ENCODE data around the gene TEX264. TPM values are rescaled to one million over a fixed set of nuclear protein-coding genes. Genes with fewer than 3 reads are reported as not detected.

The TEX264 gene
- total RNA-seq, 1 donor from 2014 or later: 66.2 TPM

DNA sequence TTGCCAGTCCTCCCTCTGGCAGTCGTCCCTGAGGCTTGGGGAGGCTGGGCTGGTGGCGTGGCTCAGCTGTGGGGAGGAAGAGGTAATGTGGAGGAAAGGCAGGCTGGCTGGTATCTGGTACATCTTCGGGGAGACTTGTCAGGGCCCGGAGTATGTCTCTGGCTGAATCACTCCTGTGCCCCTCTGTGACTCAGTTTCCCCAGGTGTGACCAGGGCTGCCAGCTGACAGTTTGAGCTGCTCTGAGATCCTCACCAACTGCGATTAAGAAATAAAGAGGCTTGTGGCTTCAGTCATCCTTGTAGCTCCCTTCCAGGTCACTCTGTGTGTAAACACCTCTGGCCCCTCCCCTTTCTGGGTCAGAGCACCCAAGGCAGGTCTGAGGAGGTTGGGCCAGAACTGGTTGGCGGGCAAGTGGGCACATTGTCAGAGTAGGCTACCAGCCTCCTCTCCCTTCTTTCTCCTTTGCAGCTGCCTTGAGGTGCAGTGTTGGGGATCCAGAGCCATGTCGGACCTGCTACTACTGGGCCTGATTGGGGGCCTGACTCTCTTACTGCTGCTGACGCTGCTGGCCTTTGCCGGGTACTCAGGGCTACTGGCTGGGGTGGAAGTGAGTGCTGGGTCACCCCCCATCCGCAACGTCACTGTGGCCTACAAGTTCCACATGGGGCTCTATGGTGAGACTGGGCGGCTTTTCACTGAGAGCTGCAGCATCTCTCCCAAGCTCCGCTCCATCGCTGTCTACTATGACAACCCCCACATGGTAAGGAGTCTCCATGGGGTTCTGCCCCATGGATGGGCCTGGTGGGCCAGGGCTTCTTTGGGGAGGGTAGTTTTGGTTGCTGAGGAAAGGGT lies 3.0 kb downstream of the TEX264 start:
- intact Hi-C loops (cut with micrococcal nuclease): loop anchor here (5.0 kb wide), 5 partner anchors 303 to 1437 kb away; partner anchors contain the start of genes ABHD14A, DUSP7, GNAI2 and UQCC5

DNA sequence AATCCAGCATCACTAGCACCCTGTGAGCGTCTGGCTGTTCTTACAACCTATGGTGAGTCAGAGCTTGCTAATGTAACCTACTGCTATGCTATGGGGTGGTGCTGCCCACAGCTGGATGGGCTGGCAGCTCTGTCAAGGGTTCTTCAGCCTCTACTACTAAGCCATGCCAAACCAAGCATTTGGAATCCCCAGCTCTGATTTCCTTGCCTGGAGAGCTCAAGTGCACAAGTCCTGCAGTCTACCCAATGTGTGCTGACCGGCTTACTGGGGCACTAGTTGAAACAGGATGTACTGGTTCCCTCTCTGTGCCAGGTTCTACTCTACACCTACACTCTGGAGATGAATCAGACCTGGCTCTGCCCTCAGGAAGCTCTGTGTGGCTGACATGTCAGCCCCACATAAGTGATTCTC lies 4.2 kb downstream of the TEX264 start:
- intact Hi-C loops (cut with micrococcal nuclease): no loop called here

DNA sequence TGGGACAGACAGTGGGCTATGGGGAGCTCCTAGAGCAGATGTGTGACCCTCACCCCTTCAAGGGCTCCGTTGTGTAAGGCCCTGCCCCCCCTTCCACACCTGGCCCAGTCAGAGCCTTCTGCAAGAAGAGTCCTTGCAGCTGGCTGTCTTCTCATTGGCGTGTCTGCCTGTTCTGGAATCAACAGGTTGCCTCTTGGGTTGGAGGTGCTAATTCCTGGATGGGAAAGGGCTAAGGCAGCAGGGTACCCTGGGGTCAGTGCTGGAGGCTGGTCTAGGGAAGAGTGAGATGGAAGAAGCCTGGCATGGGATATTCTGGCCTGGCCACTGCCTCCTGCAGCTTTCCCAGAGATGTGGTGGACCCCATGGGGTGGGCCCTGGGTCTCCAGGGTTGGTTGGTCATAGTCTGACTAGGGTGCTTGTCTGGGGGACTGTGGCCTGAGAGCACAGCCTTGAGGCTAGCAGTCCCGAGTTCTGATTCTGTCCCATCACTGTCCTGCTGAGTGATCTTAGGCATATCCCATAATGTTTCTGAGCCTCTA lies 5.1 kb downstream of the TEX264 start:
- intact Hi-C loops (cut with micrococcal nuclease): no loop called here

- intact Hi-C loops (cut with micrococcal nuclease): no loop called here
These were observed 6.3 kb downstream of the TEX264 start for GRCh38 chr3:51677358-51677757.

- intact Hi-C loops (cut with micrococcal nuclease): no loop called here
These were observed 7.1 kb downstream of the TEX264 start for GRCh38 chr3:51678186-51678585.

- intact Hi-C loops (cut with micrococcal nuclease): no loop called here
These were observed 7.6 kb downstream of the TEX264 start for GRCh38 chr3:51678641-51679040.

GRCh38 chr3:51679318-51679717 lies 8.3 kb downstream of the TEX264 start:
- intact Hi-C loops (cut with micrococcal nuclease): no loop called here

GRCh38 chr3:51679777-51680176 lies 8.7 kb downstream of the TEX264 start:
- intact Hi-C loops (cut with micrococcal nuclease): loop anchor here (5.0 to 10.0 kb wide), 2 partner anchors 475 to 1112 kb away; partner anchors contain the start of genes C3orf18, HEMK1 and POC1A

- intact Hi-C loops (cut with micrococcal nuclease): loop anchor here (5.0 to 10.0 kb wide), 2 partner anchors 475 to 1113 kb away; partner anchors contain the start of genes C3orf18, HEMK1 and POC1A
These were observed 9.1 kb downstream of the TEX264 start for GRCh38 chr3:51680196-51680595.

- intact Hi-C loops (cut with micrococcal nuclease): loop anchor here (5.0 to 10.0 kb wide), 2 partner anchors 474 to 1113 kb away; partner anchors contain the start of genes C3orf18, HEMK1 and POC1A
These were observed 9.7 kb downstream of the TEX264 start for GRCh38 chr3:51680663-51681230.

- intact Hi-C loops (cut with micrococcal nuclease): loop anchor here (5.0 to 10.0 kb wide), 2 partner anchors 473 to 1114 kb away; partner anchors contain the start of genes C3orf18, HEMK1 and POC1A
These were observed 10.4 kb downstream of the TEX264 start for GRCh38 chr3:51681453-51681852.

DNA sequence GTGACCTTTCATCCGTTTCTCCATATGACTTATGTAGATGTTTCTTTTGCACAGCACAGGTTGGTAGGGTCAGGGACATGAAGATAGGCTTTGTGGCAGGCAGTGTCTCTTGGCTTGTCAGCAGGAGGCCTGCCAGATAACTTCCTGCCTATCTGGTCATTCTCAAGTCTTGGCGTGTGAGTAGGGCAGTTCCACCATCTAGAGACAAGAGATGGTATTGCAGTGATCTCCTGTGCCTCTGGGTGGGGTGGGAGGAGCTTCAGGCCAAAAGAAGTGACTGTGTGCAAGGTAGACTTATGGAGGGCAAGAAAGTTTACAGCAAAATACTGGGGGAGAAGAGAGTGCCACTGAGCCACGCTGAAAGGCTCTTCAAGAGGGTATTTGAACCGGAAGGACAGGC lies 11.0 kb downstream of the TEX264 start:
- intact Hi-C loops (cut with micrococcal nuclease): loop anchor here (1.0 to 10.0 kb wide), 8 partner anchors 11 to 1115 kb away; partner anchors contain the start of genes C3orf18, HEMK1, POC1A and RBM15B

DNA sequence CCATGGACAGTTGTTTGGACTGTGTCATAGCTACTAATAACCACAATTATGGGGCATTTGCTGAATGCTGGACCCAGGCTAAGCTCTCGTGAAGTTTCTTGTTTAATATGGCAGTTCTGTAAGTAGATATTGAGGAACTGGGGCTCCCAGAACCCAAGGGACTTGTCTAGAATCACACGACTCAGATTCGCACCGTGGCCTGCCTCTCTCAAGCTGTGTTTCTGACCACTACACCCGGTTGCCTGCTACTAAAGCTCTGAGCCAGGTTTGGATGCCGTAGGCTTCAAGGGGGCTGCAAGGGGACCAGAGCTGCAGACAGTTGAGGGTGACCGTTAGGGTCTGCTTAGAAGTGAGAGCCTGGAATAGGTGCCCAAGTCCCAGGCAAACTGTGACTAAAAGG lies 11.5 kb downstream of the TEX264 start:
- intact Hi-C loops (cut with micrococcal nuclease): loop anchor here (1.0 to 10.0 kb wide), 8 partner anchors 11 to 1115 kb away; partner anchors contain the start of genes C3orf18, HEMK1, POC1A and RBM15B

GRCh38 chr3:51683566-51683965 lies 12.5 kb downstream of the TEX264 start:
- intact Hi-C loops (cut with micrococcal nuclease): loop anchor here (5.0 to 10.0 kb wide), 2 partner anchors 471 to 1116 kb away; partner anchors contain the start of genes C3orf18, HEMK1 and POC1A

DNA sequence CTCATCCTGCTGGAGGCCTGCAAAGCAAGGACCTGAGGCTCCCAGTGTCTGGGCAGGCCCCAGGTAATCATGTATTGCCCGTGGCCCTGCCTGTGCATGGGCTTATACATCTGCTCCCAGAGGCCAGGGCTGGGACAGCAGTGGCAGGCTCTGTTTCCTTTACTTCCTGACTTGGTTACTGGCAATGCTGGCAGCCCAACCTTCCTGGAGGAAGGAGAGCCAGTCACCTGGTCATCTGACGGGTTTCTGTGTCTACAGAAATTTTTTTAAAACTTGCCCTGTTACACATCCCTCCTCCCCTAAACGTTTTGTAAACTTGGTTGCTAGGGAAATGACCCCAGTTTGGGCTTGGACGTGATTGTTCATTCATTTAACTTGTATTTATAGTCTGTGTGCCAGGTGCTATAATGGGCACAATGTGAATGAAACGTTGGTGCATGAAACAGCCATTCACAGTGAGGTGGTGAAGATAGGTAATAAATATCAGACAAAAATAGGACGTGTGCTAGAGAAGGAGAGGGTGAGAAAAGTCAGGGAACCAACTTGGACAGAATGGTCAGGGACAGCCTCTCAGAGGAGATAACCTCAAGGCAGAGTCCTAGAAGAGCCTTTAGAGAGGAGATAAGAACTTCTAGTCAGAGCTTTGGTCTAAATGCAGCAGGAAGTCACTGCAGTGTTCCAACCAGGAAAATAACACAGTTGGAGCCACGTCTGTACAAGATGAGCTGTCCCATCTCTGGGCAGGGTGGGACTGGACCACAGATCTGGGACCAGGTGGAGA lies 14.1 kb downstream of the TEX264 start:
- intact Hi-C loops (cut with micrococcal nuclease): loop anchor here (5.0 to 10.0 kb wide), 4 partner anchors 287 to 1338 kb away; partner anchors contain the start of genes ABHD14B, C3orf18, HEMK1 and POC1A

DNA sequence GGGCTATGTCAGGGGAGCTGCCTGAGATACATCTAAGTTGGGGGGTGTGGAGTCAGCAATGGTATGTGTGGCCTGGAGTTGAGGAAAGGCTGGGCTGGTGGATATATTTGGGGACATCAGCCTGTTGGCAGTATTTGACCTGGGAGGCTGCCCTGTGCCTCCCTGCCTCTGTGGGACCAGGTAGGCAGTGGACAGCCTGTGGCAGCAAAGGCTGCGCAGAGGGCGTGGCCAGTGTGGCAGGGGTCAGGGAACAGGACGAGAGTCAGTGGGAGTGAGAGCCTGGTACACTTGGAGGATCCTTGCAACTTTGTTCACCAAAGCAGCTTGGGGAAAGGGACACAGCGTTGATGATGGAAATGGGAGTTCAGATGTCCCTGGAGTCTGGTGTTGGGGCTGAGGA lies 15.0 kb downstream of the TEX264 start:
- intact Hi-C loops (cut with micrococcal nuclease): loop anchor here (1.0 to 10.0 kb wide), 9 partner anchors 15 to 1339 kb away; partner anchors contain the start of genes ABHD14B, DCAF1, PARP3 and POC1A

DNA sequence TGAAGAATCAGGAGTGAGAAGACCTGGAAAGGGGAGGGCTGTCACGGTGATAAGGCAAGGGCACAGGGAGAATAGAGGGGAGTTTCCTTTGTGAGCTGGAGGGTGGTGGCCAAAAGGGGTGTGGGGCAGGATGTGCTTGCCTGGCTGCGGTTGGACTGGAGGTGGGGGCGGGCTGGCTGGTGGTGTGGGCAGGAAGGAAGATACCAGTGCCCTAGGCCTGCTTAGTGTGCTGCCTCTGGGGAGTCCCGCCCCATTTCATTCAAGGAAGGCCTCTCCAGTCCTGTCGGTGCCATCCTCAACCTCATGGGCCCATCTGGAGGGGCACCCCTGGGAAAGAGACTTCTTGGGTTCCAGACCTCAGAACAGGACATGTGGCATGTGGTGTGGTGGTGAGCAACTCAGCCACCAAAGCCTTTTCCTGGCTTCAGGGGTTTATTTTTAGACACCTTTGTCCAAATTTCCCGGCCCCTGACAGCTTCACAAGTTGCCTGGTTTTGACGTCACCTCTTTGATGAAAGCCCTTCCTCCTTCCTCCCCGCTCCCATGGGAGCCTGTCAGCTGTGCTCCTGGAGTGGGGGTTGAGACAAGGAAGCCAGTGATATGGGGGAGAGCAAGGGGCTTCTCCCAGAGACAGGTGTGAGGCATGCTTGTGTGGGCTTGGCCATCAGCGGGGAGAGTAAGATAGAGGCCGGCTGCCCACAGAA lies 15.6 kb downstream of the TEX264 start:
- intact Hi-C loops (cut with micrococcal nuclease): loop anchor here (1.0 to 10.0 kb wide), 9 partner anchors 16 to 1339 kb away; partner anchors contain the start of genes ABHD14B, DCAF1, PARP3 and POC1A

- intact Hi-C loops (cut with micrococcal nuclease): loop anchor here (2.0 to 10.0 kb wide), 5 partner anchors 17 to 1340 kb away; partner anchors contain the start of genes ABHD14B, POC1A, TEX264 and ZMYND10
These were observed 16.6 kb downstream of the TEX264 start for GRCh38 chr3:51687431-51688205.

- intact Hi-C loops (cut with micrococcal nuclease): loop anchor here (5.0 to 10.0 kb wide), 3 partner anchors 284 to 1341 kb away; partner anchors contain the start of genes ABHD14B, POC1A and ZMYND10
These were observed 17.2 kb downstream of the TEX264 start for GRCh38 chr3:51688206-51688600.
